Hematopoietic multipotent progenitor cell treated with erythropoietin and hydrocortisone succinate and interleukin-3 and kit ligand, for 8 days (in vitro differentiated cells): ENCODE results near the gene PRDM16.

Experiments
- DNase-seq: peaks from one replicate; pipeline ENCODE4 v3.0.0-alpha.2; 2015

Gene PRDM16

GRCh38 chr1:3056641-3057040, 12.4 kb upstream of the PRDM16 start:
- DNase-seq, result no peak

GRCh38 chr1:3058263-3059030, 10.6 kb upstream of the PRDM16 start:
- DNase-seq, result no peak

GRCh38 chr1:3060127-3060526, 8.9 kb upstream of the PRDM16 start:
- DNase-seq, result no peak

GRCh38 chr1:3060601-3061551, 8.1 kb upstream of the PRDM16 start:
- no peak for DNase-seq

- no peak for DNase-seq
Observed at GRCh38 chr1:3061566-3061965, 7.4 kb upstream of the PRDM16 start.

GRCh38 chr1:3061981-3062615, 6.9 kb upstream of the PRDM16 start:
- no peak for DNase-seq

GRCh38 chr1:3062616-3063378, 6.2 kb upstream of the PRDM16 start:
- no peak for DNase-seq

- DNase-seq, result no peak
Observed at GRCh38 chr1:3063379-3064295, 5.4 kb upstream of the PRDM16 start.

GRCh38 chr1:3064296-3064850, 4.6 kb upstream of the PRDM16 start:
- no peak for DNase-seq

- no peak for DNase-seq
Observed at GRCh38 chr1:3064901-3065300, 4.1 kb upstream of the PRDM16 start.

- DNase-seq, result no peak
Observed at GRCh38 chr1:3065396-3065795, 3.6 kb upstream of the PRDM16 start.

GRCh38 chr1:3065797-3066196, 3.2 kb upstream of the PRDM16 start:
- DNase-seq, result no peak

GRCh38 chr1:3066250-3066711, 2.7 kb upstream of the PRDM16 start:
- DNase-seq, result no peak

- DNase-seq, result no peak
Observed at GRCh38 chr1:3066826-3067225, 2.2 kb upstream of the PRDM16 start.

- no peak for DNase-seq
Observed at GRCh38 chr1:3067301-3067670, 1.7 kb upstream of the PRDM16 start.

- DNase-seq, result no peak
Observed at GRCh38 chr1:3067671-3068563, 1.1 kb upstream of the PRDM16 start.

- peak; percentile 6 for DNase-seq
Observed at GRCh38 chr1:3069491-3070308, 697 bp downstream of the PRDM16 start.

GRCh38 chr1:3070309-3070643, 1.3 kb downstream of the PRDM16 start:
- DNase-seq, result no peak
